ENCODE results near the gene KCND3. TPM values are rescaled to one million over a fixed set of nuclear protein-coding genes. Genes with fewer than 3 reads are reported as not detected.

The KCND3 gene
- total RNA-seq, 1 donor from 2014 or later: not detected

- TF ChIP-seq CTCF (conservative IDR thresholded peaks at IDR 0.05; ENCODE audit: low read depth, low read length): no peak
- H3K4me3 ChIP-seq (ENCODE audit: low read depth, low read length): no peak overlapping the region
- no peak for DNase-seq (ENCODE audit: low read depth)
Observed at GRCh38 chr1:111837393-111837792, 152.1 kb downstream of the KCND3 start.

- no peak for DNase-seq (ENCODE audit: low read depth)
- H3K4me3 ChIP-seq (ENCODE audit: low read depth, low read length): no peak overlapping the region
- TF ChIP-seq CTCF (conservative IDR thresholded peaks at IDR 0.05; ENCODE audit: low read depth, low read length): no peak
Observed at GRCh38 chr1:111836111-111836510, 153.4 kb downstream of the KCND3 start.

GRCh38 chr1:111835514-111835913, 154.0 kb downstream of the KCND3 start:
- TF ChIP-seq CTCF (conservative IDR thresholded peaks at IDR 0.05; ENCODE audit: low read depth, low read length): no peak
- DNase-seq (ENCODE audit: low read depth): no peak
- no peak overlapping the region for H3K4me3 ChIP-seq (ENCODE audit: low read depth, low read length)

GRCh38 chr1:111834956-111835355, 154.5 kb downstream of the KCND3 start:
- H3K4me3 ChIP-seq (ENCODE audit: low read depth, low read length): no peak overlapping the region
- no peak for DNase-seq (ENCODE audit: low read depth)
- TF ChIP-seq CTCF (conservative IDR thresholded peaks at IDR 0.05; ENCODE audit: low read depth, low read length): no peak

- no peak for DNase-seq (ENCODE audit: low read depth)
- TF ChIP-seq CTCF (conservative IDR thresholded peaks at IDR 0.05; ENCODE audit: low read depth, low read length): no peak
- no peak overlapping the region for H3K4me3 ChIP-seq (ENCODE audit: low read depth, low read length)
Observed at GRCh38 chr1:111833334-111833733, 156.1 kb downstream of the KCND3 start.

GRCh38 chr1:111832521-111833155, 156.8 kb downstream of the KCND3 start:
- TF ChIP-seq CTCF (conservative IDR thresholded peaks at IDR 0.05; ENCODE audit: low read depth, low read length): no peak
- no peak for DNase-seq (ENCODE audit: low read depth)
- no peak overlapping the region for H3K4me3 ChIP-seq (ENCODE audit: low read depth, low read length)

- no peak for TF ChIP-seq CTCF (conservative IDR thresholded peaks at IDR 0.05; ENCODE audit: low read depth, low read length)
Observed at GRCh38 chr1:111831153-111831552, 158.3 kb downstream of the KCND3 start.

More at GRCh38 chr1:111831153-111831552, 158.3 kb downstream of the KCND3 start:
- DNase-seq (ENCODE audit: low read depth): no peak
- no peak overlapping the region for H3K4me3 ChIP-seq (ENCODE audit: low read depth, low read length)
